IMR-90 (cell line): ENCODE measurements around the gene ADGRA1.

Source experiments
- CTCF ChIP-seq: conservative IDR thresholded peaks from 2 replicates; pipeline ENCODE4 v1.5.1; 2012; ENCODE audit warnings: mild to moderate bottlenecking, low read depth, low read length, improper control_type of control experiment
- MAFK ChIP-seq: IDR thresholded peaks from 2 replicates; pipeline ENCODE4 v1.6.1; 2012; ENCODE audit warnings: low read depth, low read length, improper control_type of control experiment
- POLR2A ChIP-seq: IDR thresholded peaks from 2 replicates; pipeline ENCODE4 v1.6.1; 2012; ENCODE audit warnings: mild to moderate bottlenecking, low read depth, low read length

GRCh38 chr10:133070810-133071209 is 16.9 kb upstream of the ADGRA1 start:
- TF ChIP-seq CTCF (no peak), POLR2A (no peak), MAFK (no peak)
